NOMO-1 treated with dmso at 0.1 percent for 144 hours (cell line): ENCODE data around the gene LRP1B.
A peak's percentile ranks its signal among the peaks of the same experiment; 100 is the strongest.
"Not testable (repeated sequence)": the region's sequence is repeated elsewhere in the genome, so short reads cannot be mapped to it uniquely, and the experiment has no call there.

Experiments used
- DNase-seq: peaks from one replicate; lab custom pipeline; 2025; ENCODE audit not compliant: unreplicated experiment; lab: John Stamatoyannopoulos, UW

LRP1B gene

DNA sequence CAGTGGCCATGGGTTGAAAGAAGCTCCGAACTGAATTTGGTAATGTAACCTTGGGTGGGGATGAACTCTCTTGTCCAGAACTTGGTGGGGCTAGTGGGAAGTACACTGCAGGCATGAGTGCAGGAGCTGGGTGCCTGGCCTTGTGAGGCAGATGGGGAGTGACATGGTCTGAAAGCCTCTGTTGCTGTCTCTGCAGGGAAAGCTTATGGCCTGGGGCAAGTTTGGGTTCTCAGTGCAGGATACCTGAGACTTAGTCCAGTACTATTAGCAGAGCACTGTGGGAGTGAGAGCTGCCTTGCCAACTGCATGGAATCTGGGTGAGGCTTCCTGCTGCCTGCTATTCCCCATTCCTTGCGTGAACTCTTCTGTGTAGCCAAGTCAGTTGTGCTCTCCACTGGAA lies 1729.8 kb downstream of the LRP1B start:
- no peak for DNase-seq

DNA sequence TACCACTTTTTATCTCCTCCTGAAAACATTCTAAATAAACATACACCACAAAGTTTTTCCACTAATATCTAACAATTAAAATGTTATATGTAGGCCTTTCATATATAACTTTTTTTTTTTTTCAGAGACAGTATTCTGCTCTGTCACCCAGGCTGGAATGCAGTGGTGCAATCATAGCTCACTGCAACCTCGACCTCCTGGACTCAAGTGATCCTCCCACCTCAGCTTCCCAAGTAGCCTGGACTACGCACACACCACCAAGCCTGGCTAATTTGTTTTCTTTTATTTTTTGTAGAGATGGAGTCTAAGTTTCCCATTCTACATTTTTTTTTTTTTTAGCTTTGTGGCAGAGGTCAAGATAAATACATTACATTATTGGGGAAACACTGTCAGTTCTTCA lies 1738.0 kb downstream of the LRP1B start:
- no peak for DNase-seq

DNA sequence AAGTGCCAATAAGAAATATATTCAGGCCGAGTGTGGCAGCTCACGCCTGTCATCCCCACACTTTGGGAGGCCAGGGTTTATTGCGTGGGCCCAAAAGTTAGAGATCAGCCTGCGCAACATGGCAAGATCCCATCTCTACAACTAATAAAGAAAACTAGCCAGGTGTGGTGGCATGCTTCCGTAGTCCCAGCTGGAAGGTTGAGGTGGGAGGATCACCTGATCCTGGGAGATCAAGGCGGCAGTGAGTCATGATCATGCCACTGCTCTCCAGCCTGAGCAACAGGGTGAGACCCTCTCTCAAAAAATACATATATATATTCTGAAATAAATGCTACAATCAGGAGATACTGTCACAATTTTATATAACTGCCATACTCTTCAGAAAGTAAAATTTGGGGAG lies 1745.9 kb downstream of the LRP1B start:
- no peak for DNase-seq

DNA sequence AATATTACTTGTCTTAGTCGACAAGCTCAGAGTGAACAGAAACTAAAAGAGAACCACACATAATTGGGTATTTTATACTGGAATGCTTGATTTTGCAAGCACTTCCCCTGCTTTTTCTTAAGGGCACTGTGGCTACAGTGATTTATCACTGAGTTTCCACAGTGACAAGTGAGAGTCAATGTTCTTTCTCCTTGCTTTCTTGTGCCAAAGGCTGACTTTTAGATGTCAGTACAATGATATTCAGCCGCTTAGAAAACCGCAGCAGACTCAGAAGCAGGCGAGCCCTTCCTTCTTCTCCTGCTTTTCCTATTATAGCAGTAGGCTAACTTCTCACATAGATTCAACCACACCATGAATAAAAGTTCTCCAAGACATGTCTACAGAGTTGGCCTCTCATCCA lies 1747.0 kb downstream of the LRP1B start:
- peak; percentile 10 for DNase-seq

DNA sequence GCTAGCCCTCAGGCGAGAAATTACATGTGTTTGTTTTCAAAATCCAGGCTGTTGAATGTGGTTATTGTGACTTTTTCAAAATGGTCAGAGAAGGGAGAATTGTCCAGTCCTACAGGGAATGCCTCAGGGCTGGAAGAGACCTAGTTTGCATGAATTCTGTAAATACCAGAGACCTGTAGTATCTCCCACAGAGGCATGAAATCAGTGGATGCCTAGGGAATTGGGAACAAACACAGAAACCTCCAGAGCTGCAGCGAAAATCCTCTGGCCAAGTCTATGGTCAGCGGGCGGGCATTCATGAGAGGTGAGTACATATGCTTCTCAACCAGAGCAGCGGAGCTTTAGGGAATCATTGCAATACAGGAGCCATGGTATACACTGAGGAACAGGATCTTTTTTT lies 1754.1 kb downstream of the LRP1B start:
- no peak for DNase-seq

DNA sequence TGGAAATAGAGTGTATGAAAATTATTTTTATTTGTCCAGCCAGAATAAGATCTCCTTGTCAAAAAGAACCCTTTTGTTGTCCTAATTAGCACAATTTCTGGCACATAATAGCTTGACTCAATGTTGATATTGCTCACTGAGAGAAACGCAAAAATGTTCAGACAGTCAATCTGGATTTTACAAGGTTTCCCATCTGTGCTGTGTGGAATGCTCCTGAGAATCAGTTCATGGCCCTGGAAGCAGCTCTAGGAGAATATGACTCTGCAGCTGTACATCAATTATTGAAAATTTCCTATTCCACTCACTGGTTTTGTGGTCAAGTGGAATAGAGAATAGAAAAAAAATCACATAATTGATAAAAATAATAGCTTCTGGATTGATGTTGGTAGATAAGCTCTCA lies 1767.7 kb downstream of the LRP1B start:
- no peak for DNase-seq

DNA sequence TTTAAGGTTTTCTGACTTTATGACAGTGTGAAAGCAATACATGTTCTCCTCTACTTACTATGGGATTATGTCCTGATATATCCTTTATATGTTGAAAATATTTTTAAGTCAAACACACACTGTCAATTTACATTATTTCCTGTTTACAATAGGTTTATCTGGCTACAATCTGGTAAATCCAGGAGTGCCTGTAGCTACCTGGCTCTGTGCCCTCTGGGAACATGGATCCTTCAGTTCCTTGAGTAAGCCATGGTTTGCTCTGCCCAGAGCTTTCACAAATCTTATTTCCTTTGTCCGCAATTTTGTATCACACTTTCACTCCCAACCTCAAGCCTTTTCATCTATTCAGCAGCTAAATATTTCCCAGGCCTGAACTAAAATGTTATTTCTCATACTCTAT lies 1768.5 kb downstream of the LRP1B start:
- DNase-seq: no peak

DNA sequence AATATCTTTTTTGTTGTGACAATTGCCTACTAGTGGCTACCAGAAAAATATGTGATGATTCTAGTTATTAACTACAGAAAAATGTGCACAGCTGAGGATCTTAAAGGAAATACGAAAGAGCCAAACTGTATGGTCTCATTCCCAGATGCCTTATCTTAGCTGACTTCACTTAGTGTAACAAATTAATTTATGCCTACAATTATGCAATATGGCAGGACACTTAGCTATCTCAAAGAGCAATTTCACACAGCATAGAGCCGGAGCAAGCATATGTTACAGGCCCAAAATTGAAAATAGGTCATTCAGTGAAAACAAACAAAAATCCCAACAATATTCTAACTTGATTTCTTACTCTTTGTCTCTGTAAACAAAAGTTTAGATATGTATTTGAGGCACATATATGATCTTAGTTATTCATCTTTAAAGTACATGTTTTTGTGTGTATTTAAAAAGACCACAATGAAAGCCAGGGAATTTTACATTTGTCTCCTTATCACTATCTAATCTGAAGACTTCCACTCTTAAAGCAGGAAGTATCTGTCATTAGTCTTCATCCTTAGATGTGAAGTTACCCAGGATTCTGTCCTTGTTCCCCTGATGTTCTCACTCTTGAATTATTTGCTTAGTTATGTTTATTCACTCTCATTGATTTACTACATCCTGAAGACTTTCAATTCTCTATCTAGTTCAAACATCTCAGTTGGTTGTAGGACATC lies 1771.6 kb downstream of the LRP1B start:
- no peak for DNase-seq

DNA sequence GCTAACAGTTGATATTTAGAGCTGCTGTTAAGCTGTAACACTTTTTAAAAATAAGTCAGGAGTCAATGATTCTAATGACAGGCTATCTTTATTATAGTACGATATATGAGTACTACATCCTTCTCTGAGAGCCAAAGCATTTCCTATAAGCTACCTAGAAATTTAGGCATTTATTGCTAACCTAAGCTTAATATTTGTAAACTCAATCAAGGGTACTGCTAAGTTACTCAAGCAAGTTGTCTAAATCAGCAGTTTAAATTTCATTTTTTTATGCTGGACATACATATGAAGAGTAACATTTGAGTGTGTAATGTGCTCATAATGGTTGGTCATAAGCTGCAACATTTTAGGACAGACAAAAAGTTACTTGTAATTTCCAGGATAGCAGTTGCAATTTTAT lies 1774.1 kb downstream of the LRP1B start:
- no peak for DNase-seq

DNA sequence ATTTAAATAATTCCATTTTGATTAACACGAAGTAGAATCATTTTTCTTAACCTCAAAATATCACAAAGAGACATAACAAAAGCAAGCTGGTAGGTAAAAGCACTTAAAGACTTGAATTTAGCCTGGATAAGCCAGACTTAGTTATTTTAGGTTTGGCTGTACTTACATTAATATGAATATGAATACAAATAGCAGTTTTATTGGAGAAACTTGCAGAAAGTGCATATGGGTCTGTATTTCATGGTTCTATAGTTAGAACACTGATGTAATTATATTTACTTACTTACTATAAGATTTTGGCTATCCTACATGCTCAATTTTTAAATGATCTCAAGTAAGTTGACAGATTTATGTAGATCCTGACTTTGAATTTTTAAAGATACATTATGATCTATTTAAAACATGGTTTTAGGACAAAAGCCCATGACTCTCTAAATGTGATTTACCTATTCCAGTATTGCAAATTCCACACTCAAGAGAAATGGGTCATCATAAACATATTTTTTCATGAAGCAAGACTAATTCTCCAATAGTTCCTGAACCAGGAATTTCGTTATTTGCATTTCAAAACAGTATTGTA lies 1775.2 kb downstream of the LRP1B start:
- DNase-seq: no peak

DNA sequence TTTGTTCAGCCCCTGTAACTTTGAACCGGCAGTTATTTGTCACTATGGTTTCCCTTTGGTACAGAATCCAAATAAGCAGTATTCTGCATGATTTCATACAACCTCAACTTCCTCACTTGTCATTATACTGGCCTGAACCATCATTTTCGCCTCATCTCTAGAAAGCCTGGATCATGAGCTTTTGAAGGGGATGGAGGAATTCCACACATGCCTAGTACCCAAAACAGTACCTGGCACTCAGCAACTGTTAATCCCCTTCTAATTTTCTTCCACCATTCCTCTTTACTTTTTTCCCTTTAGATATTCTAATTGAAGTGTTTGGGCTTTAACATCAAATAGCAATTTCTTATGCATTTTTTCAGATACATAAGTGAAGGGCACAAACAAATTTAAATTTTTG lies 1776.3 kb downstream of the LRP1B start:
- no peak for DNase-seq

DNA sequence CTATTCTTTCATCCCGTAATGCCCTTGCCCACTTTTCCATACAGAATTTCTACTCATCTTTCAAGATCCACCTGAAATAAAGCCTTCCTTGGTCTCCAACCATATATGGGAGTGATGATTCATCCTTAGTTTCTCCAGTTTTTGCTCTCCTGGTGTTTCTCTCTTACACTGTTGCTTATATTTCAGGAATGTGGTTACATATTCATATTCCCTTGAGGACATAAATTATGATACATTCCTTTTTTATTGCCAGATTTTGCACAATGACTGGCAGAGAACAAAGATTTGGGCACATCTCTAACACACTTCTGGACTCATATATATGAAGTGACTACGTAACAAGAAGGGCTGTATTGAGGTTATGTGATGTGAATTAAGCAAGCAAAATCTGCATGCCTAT lies 1777.3 kb downstream of the LRP1B start:
- DNase-seq: no peak

DNA sequence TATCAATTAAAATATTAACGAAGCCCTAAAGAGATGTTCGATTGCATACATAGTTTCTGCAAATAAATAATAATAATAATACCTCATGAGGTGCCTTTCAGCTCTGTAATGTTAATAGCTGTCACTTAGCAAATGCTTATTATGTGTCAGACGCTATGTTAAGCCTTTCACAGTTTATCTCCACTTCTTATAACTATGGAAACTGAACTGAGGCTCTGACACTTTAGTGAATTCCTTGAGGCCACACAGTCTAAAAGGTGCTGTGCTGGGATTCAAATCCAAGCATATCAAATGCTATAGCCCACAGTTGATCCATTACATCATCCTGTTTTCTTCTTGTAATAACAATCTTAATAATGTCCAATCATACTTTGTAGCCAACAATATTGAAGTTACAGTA lies 1779.1 kb downstream of the LRP1B start:
- no peak for DNase-seq

DNA sequence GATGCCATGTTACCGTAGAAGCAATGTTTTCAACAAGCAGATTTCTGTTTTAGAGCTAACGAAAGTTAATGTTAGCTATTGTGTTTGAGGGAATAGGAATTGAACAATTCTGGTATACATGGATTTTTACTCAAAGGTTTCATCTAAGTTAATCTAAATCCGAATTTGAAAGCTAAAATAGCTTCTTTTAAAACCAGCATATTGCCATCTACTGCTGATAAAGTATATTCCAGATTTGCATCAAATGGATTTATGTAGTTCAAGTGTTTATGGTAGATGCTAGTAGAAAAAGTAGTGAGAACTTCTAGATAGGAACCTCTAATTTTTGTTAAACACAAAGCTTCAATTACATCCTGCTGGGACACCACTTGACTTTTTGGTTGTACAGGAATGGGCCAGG lies 1781.1 kb downstream of the LRP1B start:
- no peak for DNase-seq

DNA sequence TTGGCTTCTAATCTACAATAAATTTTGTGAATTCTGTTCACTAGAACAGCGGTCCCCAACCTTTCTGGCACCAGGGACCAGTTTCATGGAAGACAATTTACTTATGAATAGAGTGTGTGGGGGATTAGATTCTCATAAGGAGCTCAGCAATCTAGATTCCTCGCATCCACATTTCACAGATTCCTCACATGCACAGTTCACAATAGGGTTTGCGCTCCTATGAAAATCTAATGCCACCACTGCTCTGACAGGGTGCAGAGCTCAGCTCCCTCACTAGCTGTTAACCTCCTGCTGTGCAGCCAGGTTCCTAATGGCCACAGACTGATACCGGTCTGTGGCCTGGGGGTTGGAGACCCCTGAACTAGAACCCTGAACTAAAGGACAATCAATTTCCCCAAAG lies 1782.0 kb downstream of the LRP1B start:
- DNase-seq: no peak

DNA sequence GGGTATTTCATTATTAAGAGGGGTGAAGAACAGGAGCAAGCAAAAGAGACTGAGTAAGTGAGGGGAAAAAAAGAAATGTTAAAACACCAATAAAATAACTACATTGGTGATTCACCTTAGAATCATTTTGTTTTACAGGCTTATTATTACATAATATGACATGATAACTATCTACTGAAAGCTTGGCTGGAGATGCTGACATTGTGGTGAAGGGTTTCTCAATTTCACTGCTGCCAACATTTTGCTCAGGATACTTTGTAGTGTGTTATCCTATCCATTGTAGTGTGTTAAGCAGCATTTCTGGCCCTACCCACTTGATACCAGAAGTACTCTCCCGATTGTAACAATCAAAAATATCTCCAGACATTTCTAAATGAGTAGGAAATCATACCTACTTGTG lies 1786.0 kb downstream of the LRP1B start:
- DNase-seq: no peak

DNA sequence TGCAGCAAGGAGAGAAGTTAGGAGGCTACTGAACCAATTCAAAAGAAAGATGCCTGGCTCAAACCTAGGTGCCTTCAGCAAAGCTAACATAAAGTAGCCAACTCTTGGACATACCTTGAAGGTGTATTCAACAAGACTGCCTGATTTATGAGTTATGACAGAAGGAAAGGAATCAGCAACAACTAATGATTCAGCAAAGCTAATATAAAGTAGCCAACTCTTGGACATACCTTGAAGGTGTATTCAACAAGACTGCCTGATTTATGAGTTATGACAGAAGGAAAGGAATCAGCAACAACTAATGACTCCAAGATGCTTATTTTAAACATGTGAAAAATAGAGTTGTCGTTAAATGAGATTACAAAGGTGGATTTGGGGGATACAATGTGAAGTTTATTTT lies 1786.5 kb downstream of the LRP1B start:
- not testable (repeated sequence) for DNase-seq

DNA sequence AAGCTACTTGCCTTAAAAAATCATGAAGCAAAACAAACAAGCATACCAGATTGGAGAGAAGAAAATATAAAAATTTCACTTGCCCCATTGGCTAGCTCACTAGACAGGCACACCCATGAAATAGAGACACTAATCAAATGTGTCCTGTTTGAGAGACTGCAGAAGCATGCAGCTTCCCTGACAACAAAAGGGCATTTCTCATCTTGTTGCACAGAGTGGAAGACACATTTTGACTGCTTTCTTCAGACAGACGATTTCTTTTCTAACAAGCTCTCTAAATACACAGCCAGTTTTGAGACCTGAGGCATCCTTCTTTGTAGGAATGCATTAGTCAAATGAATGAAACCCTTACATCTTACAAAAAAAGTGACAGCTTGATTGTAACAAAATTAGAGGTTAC lies 1792.0 kb downstream of the LRP1B start:
- DNase-seq: no peak

DNA sequence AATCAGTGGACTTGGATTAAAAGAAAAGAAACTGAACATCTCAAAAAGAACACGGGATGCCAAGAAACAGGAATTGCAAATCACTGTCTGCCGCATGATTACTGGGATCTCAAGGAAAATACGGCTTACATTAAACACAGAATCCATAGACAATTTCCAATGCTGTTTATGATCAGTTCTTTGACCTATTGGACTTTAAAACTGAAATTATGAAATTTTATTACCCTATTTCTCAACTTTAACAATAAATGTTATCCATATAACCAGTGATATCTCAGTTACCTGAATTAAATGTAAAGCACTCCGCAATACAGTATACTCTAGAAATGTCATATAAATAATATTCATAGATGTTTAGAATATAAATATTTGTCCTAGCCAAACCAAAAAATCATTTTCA lies 1793.8 kb downstream of the LRP1B start:
- no peak for DNase-seq

DNA sequence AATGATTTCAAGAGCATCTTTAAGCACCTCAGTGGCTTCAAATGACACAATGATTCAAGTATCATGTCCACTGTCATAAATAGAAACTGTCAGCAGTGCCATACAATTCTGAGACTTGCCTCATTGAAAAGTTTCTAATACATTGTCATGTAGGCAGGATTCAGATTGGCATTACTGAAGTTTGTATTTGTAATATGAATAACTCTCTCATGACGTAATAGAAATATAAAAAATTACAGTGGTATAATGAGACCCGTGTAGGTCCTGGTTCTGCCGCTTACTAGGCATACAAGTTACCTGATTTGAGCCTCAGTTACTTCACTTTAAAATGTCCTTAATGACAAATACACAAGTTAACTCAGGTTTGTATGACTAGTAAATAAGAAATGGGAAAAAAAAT lies 1814.5 kb downstream of the LRP1B start:
- DNase-seq: no peak

DNA sequence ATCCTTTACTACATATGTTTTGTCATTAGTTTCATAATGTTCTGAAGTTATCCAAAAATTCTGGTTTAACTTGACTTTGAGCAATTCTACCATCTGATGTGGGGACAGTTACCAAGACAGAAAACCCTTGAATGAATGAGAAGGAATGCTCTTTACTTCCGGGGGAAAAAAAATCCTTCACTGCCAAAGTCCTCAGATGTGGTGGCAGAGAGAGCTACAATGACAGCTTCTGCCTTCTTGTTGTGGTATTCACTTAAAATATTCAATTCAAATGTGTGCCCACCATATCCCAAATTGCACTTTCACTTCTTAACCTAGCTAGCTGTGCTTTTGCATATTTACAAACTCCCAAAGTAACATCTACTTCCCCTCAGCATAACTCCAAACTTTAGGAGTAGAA lies 1818.9 kb downstream of the LRP1B start:
- no peak for DNase-seq

DNA sequence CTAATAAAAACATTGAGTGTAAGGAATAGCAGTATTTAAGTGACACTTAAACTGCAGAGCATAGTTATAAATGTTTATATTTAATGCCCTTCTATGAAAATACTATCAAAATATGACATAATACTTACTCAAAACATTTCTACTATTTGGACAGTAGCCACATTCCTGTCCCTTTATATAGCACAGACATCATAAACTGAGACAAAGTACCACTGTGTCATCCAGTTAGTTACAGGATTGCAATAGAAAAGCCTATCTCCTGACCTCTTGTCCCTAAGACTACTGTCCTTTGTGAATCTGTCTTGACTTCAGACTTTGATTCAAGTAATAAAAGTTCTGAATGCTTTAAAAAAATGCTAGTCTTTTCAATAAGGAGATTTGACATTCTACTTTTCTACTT lies 1822.1 kb downstream of the LRP1B start:
- DNase-seq: no peak

DNA sequence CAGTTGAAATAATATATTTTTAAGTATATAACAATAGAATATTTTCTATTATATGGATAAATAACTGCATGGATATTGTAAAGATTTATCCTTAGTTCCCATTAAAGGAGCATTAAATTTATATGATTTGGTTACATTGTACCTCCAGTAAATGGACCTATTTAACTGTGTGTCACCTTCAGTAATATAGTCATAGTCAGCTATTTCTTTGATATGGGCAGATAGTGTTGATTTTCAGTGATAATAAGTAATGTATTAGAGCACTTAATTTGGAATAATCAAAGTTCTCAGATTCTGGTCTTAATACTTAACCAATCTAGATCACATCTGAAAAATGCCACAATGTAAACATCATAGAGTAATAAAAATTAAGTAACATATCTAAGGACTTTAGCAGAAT lies 1823.3 kb downstream of the LRP1B start:
- no peak for DNase-seq
